GM21529 (cell line): ENCODE data around the gene FBL.

Source experiments
- ATAC-seq: cut with Tn5 transposase; IDR thresholded peaks from one replicate; pipeline ENCODE4 v1.9.1; 2021; ENCODE audit not compliant: unreplicated experiment

The FBL gene

DNA sequence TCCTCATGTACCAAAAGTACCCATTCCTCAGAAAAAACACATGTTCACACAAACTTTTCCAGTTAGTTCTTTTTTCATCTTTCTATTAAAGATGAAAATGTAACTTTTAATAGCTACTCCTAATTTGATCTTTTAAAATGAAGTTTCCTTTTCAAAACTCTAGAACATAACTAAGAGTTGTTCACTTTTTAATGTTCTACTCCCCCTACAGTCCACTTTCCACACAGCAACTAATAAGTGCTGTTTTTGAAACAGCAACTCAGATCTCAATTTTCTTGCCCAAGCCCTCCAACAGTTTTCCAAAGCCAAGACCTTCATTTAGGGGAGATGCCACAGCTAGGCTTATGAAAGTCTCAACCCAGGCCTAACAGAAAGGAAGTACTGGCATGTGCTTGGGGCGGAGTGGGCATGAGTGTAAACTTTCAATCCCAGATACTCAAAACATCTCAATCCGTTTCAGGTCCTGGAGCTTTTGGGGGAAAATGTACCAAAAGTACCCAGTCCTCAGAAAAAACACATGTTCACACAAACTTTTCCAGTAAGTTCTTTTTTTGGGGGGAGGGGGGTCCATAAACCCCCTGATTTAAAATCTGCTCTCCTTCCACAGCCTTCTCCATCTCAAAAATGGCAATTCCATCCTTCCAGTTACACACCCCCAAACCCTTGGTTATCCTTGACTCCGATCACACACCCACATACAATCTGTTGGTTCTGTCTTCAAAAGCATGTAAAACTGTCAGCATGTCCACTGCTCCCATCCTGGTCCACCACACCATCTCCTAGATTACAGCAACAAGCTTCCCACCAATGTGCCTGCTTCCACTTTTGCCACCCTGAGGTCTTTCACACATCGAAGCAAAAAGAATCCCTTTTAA, 2.0 kb downstream of the FBL start:
- ATAC-seq, result no peak

DNA sequence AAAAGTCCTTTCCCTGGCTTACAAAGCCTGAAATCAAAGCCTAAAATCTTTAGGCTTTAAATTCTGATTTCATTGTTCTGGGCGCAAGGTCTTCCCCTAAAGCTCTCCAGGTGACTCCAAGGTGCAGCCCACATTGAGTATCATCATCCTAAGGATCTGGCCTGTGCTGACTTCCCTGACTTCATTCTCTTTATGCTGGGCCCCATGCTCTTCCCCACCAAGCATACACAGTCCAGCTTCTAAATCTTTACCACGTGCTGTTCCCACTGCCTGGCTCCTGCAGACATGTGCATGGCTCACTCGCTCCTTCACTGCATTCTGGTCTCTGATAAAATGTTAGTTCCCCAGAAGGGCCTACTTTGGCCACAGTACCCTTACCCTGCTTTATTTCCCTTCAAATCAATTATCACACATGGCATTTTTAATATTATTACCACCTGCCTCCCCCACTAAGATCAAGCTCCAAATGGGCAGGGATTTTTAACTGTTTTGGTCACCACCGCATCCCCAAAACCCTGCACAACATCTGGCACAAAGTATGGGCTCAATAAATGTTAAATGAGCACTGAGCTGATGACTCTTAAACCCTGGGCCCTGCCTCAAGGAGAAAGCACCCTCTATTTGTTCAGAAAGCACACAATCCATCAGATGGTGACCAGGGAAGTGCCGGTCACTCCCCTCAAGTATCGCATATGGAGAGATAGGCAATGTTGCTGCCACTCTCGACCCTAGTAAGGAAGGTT, 3.3 kb downstream of the FBL start:
- ATAC-seq, result no peak

DNA sequence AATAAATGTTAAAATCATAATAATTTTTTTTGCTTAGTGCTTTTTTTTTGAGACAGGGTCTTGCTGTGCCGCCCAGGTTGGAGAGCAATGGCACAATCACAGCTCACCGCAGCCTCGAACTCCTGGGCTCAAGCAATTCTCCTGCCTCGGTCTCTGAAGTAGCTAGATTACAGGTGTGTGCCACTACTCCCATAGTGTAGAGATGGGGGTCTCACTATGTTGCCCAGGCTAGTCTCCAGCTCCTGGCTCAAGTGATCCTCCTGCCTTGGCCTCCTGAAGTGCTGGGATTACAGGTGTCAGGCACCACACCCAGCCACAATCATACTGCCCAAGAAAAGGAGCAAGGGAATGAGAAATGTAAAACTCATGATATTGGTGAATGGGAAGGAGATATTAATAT, 5.1 kb downstream of the FBL start:
- no peak for ATAC-seq

DNA sequence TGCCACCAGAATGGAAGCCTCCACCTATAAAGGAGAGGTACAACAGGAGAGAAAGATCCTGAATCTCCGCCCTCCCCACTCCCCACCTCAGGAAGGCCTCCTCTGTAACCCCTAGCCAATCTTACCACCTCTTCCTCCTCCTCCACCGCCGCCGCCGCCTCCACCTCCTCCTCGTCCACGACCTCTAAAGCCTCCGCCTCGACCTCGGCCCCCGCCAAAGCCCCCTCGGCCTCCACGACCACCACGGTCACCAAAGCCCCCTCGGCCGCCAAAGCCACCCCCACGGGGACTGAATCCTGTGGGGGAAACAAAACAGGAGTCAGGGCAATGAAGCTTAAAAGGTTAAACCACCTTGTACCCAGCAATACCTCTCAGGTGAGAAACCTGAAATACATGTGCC, 5.7 kb downstream of the FBL start:
- ATAC-seq, result no peak

DNA sequence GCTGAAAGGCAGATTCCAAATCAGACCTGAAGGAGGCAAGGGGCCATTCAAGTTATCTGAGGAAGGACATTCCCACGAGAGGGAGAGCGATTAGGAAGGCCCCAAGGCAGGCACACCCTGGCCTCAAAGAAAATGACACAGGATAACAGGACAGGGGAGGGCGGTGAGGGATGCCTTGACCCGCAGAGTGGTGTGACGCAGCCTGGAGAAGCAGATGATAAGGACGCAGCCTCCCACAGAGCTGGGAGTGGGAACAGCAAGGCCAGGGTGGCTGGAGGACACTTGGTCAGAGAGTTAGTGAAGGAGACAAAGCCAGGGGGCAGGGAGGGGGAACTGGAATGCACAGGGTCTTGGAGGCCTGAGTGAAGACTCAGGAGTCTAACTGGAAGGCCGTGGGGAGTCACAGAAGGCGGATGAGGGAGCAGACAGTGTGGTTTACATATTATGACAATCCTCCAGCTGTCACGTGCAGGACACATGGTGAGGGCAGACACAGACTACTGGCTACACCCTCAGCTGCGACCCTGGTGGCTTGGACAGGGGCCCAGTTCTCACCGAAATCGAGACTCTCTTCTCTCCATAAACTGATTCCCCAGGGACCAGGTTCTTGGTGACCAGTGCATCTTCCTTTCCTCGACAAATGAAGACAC, 6.4 kb downstream of the FBL start:
- ATAC-seq, result no peak

DNA sequence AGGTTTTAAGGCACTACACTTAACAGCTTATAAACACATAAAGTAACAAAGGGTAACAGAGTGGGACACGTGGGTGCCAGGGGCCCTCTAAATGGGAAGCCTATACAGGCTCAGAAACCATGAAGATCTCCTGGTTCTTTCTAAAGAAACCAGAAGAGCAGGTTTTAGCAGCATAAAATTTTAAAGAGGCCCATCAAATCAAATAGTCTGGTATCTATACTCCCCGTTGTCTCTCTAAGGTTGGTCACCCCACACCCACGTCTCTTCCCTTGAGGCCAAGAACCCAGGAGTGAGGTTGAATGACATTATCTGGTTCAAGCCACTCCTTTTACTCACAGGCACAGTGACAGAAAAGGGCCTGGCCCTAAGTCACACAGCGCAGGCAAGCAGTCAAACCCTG, 7.6 kb downstream of the FBL start:
- no peak for ATAC-seq

DNA sequence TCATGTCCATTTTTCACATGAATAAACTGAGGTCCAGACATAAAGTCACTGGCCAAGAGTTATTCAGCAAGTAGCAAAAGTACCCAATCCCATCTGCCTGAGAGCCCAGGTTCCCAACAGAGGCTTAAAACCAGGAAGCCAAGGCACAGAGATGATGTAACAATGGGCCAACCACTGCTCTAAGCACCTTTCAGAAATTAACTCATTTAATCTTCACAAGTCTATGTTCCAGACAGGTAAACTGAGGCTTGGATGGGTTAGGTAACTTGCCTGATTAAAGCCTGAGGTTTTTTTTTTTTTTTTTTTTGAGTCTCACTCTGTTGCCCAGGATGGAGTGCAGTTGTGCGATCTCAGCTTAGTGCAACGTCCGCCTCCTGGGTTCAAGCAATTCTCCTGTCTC, 8.2 kb downstream of the FBL start:
- no peak for ATAC-seq

DNA sequence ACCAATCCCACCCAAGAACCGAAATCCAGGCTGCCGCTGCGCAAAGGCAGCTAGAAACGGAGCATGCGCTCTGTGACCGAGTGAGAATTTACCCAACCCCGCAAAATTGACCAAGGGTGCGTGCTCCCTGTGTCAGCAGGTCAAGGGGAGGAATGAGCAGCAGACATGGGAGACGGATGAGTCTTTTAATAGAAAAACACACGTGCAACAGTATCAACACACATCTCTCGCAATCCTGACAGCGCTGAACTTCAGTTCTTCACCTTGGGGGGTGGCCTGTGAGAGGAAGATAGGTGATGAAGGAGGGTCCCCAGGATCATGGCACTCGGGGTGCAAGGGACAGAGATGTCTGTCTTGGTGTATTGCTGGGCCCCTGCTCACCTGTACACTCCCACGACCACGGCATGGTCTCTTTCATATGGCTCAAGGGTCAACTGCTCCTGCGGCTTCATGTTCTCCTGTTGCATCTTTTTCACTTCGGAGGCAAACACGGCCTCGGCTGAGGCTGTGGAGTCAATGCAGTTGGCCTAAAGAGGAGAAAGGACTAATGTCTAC, 11.8 kb downstream of the FBL start:
- no peak for ATAC-seq

DNA sequence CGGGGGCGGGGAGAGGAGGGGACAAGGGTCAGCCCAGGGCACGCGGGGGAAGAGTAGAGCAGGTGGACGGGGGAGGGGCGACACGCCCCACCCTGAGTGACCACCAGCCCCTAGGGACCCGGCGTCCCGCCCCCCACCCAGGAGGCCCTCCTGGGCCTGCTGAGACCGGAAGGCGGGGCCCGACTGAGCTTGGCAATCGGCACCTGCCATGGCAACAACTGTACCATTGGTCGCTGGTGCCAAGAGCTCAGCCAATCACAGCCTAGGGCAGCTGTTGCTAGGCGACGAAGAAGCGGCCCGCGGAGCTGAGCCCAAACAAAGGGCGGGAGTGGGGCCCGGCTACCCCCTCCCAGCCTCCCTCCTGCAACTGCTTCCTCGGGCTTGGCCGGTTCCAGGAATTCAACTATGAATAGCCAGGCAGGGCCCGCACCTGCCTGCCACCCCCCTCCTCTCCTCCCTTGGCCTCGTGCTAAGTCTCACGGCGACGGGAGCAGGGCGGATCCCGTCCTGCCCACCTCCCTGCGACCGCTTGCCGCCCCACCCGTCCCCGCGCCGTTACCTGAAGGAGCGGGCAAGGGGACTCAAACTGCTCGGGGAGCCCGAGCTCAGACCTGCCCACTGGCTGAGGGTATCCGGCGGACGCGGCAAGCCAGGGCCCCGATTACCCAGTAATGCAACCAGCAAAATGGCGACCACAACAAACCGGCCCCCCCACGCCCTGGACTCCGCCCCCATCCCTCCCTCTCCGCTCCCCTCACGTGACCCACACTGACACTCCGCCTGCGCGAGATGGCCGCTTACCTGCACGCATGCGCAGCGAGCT, 12.5 kb downstream of the FBL start, which contains the start of gene DYRK1B:
DYRK1B (minus strand) TSS at position 699 of the 823 bp plus-strand sequence. CDS start 2,295 bp downstream, outside the sequence.
- ATAC-seq, result peak; percentile 84

DNA sequence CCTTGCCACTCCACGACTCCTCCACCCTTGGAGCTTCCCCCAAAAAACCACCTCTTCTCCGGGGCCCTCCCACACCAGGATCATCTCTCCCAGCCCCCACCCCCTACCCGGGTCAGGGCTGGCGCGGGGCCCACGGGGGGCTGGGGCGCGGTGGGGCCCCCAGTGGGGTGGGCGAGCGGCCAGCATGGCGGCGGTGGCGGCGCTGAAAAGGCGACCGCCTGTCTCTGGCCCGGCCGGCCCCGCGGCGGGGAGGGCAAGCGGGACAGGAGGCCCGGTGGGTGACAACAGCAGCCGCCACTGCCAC, 13.1 kb downstream of the FBL start:
- ATAC-seq, result peak; percentile 26

DNA sequence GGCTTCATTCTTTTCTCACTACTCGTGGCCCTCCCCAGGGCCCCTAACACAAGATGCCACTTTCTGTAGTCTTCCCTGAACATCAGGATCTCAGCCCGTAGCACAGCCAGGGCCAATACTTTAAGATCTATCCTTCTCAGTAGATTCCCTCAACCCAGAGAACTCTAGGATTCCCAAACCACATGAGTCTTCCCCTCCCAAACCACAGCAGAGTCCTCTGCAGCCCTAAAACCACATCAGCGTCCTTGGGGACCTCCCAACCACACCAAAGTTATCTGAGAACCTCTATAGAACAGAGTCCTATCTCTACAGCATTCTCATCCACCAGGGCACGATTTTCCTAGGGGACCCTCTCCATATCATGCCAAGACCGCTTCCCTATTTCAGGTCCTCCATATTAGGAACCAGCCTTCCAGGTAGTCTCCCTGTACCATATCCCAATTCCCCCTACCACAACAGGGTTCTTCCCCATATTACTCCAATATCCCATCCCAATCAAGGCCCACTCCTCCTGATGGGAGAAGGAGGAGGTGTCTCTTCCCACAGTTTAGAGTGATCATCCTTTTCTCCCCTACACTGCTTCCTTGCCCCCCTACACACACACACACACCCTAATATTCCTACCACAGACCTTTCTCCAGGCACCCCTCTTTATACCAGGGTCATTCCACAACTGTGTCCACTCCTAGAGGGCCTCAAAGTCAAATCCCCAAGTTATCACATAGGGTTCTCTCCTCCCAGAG, 13.7 kb downstream of the FBL start:
- no peak for ATAC-seq

DNA sequence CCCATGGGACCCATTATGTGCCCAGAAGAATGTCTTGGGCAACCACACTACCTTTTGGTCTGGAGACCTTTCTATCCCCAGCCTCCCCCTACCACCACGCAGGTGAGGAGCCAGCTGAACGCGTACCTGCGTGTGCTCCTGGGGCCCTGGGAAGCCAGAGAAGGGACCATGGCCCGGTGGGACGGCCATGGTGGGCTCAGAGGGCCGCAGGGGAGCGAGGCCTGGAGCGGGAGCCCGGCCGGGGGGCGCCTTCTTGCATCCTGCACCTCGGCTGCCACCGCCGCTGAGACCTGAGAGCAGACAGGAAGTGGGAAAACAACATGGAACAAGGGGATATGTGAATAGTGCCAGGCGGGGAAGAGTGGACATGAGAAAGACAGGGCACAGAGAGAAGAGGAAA, 14.5 kb downstream of the FBL start:
- no peak for ATAC-seq

DNA sequence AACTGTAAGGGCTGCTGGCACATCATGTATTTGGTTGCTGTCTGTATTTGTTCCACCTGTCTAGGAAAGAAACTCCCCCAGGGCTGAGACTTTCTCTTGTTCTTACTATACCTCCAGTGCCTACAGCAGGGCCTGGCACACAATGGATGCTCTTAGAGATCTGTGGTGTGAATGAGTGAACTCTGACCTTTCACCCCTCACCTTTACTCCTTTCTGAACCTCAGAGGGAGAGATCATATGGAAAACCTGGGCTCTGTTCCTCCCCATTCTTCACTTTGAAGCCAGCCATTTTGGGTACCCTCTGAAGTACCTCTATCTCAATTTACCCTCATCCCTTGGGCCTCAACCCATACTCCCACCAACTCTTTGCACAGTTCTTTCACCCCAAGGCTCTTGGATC, 15.3 kb downstream of the FBL start:
- ATAC-seq, result no peak

DNA sequence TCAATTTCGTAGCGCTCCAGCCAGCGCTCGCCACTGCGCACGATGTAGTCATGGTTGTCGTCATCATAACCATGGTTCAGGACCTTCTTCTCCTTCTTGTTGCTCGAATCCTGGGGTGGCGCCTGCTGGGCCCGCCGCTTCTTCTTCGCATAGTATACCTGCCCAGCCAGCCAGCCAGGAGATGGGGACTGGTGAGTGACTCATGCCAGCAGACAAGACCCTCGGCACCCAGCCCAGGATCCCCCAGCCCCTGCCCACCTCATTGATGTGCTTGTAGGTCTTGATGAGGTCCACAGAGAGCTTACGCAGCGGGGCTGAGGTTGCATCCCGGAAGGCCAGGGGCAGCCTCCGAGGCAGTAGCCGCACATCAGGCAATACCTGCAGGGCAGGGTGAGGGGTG, 15.8 kb downstream of the FBL start:
- ATAC-seq, result no peak

DNA sequence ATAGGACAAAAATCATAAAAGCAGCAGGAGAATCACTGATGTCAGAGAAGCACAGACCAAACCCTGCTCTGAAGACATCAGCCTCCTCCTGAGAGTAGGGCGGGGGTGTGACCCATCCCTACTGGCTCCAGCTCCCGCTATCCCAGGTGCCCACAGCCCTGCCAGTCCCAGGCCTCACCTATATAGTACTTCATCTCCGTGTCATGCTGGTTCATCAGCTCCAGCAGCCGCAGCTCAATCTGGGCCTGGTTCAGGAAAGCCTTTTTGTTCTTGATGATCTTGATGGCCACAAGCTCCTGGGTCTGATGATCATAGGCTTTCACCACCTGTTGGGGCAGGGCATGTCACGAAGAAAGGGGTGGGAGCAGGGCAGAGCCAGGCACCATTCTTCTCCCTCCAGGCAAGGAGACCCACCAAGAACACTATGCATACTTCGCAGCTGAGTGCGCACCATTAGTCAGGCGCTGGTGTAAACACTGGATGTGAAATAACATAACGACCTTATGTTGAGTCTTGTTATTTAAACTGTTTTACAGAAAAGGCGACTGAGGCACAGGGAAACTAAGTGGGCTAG, 16.4 kb downstream of the FBL start:
- ATAC-seq, result no peak

DNA sequence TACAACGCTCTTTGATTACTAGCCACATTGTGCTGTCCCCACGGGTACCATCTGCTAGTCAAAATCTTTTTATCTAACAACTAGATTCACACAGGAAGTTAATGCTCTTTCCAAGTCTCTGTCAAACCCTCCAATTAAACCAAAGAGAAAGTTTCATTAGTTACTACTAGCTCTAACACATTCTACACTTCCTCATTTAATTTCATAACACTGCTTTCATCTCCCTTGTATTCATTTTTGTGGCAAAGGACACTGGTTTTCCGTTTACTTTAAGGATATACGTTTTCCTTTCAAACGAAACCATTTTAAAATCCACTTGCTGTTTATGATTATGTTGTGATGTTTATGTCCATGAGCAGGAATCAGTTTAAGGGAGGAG, 17.5 kb downstream of the FBL start:
- ATAC-seq, result no peak

DNA sequence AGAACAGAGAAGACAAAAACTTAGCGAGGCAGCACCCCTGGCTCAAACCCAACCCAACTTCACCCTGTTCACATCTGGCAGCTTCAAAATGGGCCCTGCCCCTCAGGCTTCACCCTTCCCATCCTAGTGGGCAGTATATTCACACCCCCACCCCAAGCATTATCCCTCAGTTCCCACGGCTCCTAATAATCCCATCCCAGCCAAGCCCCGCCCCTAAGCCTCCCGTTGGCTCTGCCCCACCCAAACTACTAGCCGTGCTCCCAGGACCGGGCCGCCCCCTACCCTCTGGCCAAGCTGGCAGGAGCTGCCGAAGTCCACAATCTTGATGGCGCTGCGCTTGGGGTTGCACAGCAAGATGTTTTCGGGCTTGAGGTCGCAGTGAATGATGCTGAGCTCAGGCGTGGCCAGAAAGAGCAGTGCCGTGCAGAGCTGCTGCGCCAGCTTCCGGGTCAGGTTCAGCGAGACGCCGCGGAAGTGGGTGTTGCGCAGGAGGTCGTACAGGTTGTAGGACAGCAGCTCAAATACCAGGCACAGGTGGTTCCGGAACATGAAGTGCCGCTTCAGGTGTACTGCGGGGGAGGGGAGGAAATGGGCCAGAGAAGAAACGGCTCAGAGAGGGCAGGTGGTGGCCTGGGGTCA, 18.0 kb downstream of the FBL start:
- ATAC-seq, result no peak

DNA sequence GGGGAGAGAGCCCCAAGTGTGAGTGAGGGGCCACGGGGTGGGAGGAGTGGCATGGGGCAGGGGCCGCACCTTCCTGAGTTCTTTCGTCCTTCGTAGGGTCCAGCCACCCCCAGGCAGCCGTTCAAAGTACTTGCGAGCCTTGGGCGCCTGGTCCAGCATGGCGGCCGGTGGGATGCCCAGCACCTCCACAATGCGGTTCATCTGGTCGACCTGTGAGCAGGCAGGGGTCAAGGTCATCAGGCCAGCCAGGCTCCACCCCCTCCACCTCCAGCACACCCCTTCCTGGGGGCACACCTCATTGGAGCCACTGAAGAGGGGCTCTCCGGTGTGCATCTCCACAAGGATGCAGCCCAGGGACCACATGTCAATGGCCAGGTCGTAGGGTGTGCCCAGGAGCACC, 19.0 kb downstream of the FBL start:
- ATAC-seq, result no peak

DNA sequence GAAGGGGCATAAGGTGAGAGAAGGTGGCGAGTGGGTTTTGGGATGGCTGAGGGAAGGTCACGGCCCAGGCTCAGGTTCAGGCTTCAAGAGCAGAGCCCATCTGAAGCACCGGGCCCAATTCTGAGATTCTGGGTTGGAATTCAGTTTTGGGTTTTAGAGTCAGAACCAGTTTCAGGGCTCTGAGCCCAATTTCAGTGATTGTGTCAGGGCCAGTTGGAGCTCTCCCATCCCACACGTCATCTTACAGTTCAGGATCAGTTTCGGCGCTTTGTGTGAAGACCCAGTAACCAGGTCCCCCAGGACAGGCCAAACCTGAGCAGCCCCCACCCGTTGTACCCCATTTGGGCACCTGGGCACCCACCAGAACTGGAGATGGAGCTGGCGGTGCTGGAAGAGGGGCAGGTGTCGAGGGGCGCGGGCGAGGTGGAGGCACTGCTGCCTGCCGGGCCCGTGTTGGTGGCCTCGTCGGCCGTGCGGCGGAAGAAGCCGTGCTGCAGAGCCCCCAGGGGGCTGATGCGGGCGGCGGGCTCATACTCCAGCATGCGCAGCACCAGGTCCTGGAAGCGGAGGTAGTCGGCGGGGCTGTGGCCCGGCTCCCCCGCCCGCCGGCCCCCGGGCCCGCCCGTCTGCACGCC, 19.8 kb downstream of the FBL start:
- ATAC-seq, result no peak
